ENCODE measurements around the gene BCAS3.

The BCAS3 gene

GRCh38 chr17:60888812-60889709 is 211.4 kb downstream of the BCAS3 start:
- DNase-seq (ENCODE audit: low read depth) = no peak

GRCh38 chr17:60891149-60891548 is 213.5 kb downstream of the BCAS3 start:
- no peak overlapping the region for H3K4me3 ChIP-seq (ENCODE audit: control insufficient read depth, low read depth, low read length)
- no peak for TF ChIP-seq CTCF (IDR thresholded peaks at IDR 0.05; ENCODE audit: control insufficient read depth, insufficient read depth, low read depth, low read length, missing control alignments)

More at GRCh38 chr17:60888812-60889709, 211.4 kb downstream of the BCAS3 start:
- TF ChIP-seq CTCF (IDR thresholded peaks at IDR 0.05; ENCODE audit: control insufficient read depth, insufficient read depth, low read depth, low read length, missing control alignments) = no peak
- no peak overlapping the region for H3K4me3 ChIP-seq (ENCODE audit: control insufficient read depth, low read depth, low read length)

GRCh38 chr17:60893475-60893874 is 215.8 kb downstream of the BCAS3 start:
- no peak for TF ChIP-seq CTCF (IDR thresholded peaks at IDR 0.05; ENCODE audit: control insufficient read depth, insufficient read depth, low read depth, low read length, missing control alignments)
- no peak for DNase-seq (ENCODE audit: low read depth)
- H3K4me3 ChIP-seq (ENCODE audit: control insufficient read depth, low read depth, low read length) = no peak overlapping the region

More at GRCh38 chr17:60891149-60891548, 213.5 kb downstream of the BCAS3 start:
- DNase-seq (ENCODE audit: low read depth) = no peak

- no peak overlapping the region for H3K4me3 ChIP-seq (ENCODE audit: control insufficient read depth, low read depth, low read length)
- no peak for DNase-seq (ENCODE audit: low read depth)
- no peak for TF ChIP-seq CTCF (IDR thresholded peaks at IDR 0.05; ENCODE audit: control insufficient read depth, insufficient read depth, low read depth, low read length, missing control alignments)
Measured at GRCh38 chr17:60896996-60897395, 219.3 kb downstream of the BCAS3 start.

DNA sequence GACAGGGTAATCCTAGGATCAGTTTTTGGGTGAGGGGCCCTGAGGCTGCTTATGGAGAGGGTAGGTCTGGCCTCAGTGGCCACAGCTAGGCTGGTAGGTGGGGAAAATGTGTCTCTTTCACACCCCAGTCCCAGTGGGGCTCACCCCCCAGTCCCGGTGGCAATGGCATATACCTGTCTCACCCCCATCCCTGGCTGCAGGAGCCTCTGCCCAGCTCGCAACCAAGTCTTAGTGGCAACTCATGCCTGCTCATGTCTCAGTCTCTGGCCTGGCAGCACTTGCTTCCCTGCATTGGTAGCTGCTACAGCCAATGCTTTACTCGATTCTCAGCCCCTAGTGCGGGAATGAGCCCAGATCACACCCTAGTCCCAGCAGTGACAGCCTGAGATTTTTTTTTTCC is 221.5 kb downstream of the BCAS3 start:
- H3K4me3 ChIP-seq (ENCODE audit: control insufficient read depth, low read depth, low read length) = no peak overlapping the region
- no peak for DNase-seq (ENCODE audit: low read depth)
- TF ChIP-seq CTCF (IDR thresholded peaks at IDR 0.05; ENCODE audit: control insufficient read depth, insufficient read depth, low read depth, low read length, missing control alignments) = no peak

GRCh38 chr17:60900688-60901087 is 223.0 kb downstream of the BCAS3 start:
- H3K4me3 ChIP-seq (ENCODE audit: control insufficient read depth, low read depth, low read length) = no peak overlapping the region
- DNase-seq (ENCODE audit: low read depth) = no peak
- TF ChIP-seq CTCF (IDR thresholded peaks at IDR 0.05; ENCODE audit: control insufficient read depth, insufficient read depth, low read depth, low read length, missing control alignments) = no peak
